IPS-18c (cell line): Measurements from ENCODE around the gene PSD2.

Source experiments
- H3K4me3 ChIP-seq: 2 replicates; pipeline ENCODE4 v1.7.0; 2013; ENCODE audit warnings: low read depth, mild to moderate bottlenecking, low read length, moderate library complexity; ENCODE audit not compliant: insufficient read depth
- H3K9me3 ChIP-seq: one replicate; pipeline ENCODE4 v1.6.1; 2013; ENCODE audit warnings: mild to moderate bottlenecking, low read length, moderate library complexity; ENCODE audit not compliant: control insufficient read depth, insufficient read depth

The PSD2 gene

DNA sequence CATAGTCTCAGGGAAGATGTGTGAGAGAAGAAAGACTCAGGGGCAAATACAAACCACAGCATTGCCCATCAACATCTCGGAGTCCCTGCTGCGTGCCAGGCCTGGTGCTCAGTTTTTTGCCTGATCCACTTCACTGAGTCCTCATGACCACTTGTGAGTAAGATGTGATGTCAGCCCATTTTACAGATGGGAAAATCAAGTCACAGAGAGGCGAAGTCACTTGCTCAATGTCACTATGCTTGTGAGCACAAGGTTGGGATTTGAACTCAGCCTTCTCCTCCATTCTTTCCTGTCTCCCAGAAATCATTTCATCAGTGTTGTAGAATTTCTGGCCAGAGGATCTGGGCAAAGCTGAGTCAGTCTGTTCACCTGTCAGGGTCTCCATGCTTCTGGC, 34.6 kb upstream of the PSD2 start:
- Histone ChIP-seq H3K4me3 (no peak overlapping the region), H3K9me3 (no peaks in the 10 kb centered on the region)

GRCh38 chr5:139761501-139761900, 34.1 kb upstream of the PSD2 start:
- H3K9me3 ChIP-seq: no peaks in the 10 kb centered on the region
- H3K4me3 ChIP-seq: no peak overlapping the region

DNA sequence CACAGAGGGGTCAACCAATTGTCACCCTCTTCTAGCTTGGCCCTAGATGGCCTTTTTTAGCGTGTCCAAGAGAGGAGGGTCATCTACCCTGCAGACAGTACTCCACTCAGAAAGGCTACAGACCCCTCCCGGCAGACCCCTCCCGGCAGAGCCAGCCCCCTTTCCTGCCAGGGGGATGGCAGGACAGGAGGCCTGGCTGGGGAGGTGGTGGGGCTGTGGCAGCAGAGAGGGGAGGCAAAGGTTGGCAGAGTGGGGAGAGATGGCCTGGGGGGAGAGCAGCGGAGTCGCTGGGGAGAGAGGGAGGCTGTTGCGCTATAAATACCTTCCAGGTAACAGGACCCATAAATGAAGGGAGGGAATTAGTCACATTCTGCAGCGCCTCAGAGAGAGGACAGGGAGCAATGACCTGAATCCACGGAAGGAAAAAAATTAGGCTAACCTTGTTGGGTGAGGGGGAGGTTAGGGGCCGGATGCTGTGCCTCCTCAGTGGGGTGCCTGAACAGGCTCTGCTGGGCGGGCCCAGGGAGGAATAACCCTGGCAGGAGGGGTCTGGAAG, 32.9 kb upstream of the PSD2 start:
- no peaks in the 10 kb centered on the region for H3K9me3 ChIP-seq
- no peak overlapping the region for H3K4me3 ChIP-seq

GRCh38 chr5:139763280-139763929, 32.2 kb upstream of the PSD2 start:
- no peak overlapping the region for H3K4me3 ChIP-seq
- H3K9me3 ChIP-seq: no peaks in the 10 kb centered on the region

DNA sequence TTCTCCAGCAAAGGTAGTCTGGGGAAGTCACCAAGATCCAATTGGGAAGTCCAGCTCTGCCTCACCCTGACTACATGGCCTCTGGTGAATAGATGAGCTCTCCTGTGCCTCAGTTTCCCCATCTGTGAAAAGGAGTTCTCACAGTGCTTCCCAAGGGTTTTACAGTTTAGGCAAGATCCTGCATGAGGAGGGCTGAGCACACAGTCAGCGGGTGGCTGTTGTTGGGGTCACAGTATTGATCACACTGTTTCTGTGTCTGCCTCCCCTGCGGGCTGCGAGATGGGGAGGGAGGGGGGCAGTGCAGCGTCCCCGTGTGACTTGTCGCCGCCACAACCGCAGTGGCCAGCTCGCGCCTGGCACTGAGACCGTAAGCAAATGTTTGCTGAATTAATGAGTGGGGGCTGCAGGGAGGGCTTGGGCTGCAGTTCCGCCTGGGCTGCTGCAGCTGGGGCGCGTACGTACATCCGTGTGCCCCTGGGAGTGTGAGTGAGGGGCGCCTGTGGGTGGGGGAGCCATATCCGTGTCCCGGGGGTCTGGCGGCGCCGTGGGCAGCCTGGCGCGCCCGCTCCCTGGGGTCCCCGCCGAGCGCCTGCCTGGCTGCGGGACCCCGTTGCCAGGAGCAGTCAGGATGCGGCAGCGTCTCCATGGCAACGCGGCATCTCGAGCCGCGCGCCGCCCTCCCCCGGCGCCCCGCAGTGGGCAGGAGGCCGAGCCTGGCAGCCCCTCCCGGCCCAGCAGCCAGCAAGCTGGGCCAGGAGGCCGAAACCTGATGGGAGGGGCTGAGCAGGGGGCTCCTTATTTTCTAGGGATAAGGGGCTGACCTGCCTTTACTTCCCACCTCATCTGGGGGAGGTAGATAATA, 31.4 kb upstream of the PSD2 start:
- Histone ChIP-seq H3K9me3 (no peaks in the 10 kb centered on the region), H3K4me3 (peak overlapping the region; percentile 34; the same call in 1 of the 2 replicates)

DNA sequence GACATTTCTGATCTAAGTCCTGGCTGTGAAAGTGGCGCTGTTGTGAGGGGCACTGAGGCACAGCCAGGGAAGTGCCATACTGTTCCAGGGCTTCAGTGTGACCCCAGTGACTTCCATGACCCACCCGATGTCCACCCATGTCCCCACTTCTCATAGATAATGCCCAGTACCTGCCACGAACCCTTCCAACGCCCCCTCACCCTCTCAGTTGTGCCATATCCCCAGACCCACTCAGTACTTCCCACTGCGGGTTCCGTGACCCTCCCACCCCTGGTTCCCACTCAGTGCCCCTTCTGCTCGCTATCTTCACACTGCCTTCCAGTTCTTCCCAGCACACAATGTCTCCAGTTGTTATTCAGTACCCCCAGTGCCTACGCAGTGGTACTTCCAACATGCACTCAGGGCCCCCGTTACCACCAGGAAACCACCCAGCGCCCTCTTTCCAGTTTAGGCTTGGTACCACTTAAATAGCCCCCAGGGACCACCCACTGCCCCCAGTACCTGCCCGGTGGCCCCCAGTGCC, 30.7 kb upstream of the PSD2 start:
- no peaks in the 10 kb centered on the region for H3K9me3 ChIP-seq
- H3K4me3 ChIP-seq: no peak overlapping the region

DNA sequence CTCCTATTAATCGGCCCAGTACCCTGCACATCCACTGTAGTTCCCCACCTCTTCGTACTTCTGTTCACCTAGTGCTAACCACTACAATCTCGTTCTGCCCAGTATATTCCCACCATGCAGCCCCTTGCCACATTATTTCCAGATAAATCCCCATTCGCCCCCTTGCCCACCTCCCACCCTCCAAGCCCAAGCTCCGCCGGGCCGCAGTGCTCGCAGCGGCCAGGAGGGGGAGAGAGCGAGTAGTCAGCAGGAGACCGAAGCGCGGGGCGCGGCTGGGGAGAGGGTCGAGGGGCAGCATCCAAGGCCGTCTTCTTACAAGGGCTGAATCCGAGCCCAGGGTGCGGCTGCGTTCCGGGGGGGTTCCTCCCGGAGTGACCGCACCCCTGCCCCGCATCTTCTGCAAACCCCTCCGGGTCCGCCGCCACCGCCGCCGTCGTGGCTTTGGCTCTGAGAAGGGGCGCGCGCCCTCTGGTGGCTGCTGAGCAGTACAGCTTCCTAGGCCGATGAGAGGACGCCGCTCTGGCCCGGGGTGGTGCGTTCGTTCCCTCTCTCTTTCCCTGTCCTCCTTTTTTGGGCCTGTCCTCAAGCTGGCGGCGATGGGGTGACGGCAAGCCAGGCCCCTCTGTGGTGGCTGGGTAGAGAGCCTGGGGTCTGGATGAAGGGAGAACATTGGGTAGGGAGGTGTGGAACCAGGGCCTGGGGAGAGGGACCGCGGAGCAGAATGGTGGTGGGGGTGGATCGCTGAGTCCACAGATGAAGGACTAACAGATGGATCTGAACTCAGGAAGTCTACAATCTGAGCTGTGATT, 30.0 kb upstream of the PSD2 start:
- H3K4me3 ChIP-seq: peak overlapping the region; percentile 78

GRCh38 chr5:139767960-139768359, 27.6 kb upstream of the PSD2 start:
- no peak overlapping the region for H3K4me3 ChIP-seq
- no peaks in the 10 kb centered on the region for H3K9me3 ChIP-seq

More for the DNA sequence above, 30.0 kb upstream of the PSD2 start:
- no peaks in the 10 kb centered on the region for H3K9me3 ChIP-seq

- no peak overlapping the region for H3K4me3 ChIP-seq
- H3K9me3 ChIP-seq: no peaks in the 10 kb centered on the region
These were observed 26.7 kb upstream of the PSD2 start for GRCh38 chr5:139768807-139769465.

- no peak overlapping the region for H3K4me3 ChIP-seq
These were observed 26.1 kb upstream of the PSD2 start for GRCh38 chr5:139769477-139769876.

GRCh38 chr5:139770722-139771121, 24.9 kb upstream of the PSD2 start:
- Histone ChIP-seq H3K4me3 (no peak overlapping the region), H3K9me3 (peaks cover 2% of the 10 kb centered on the region)

More at GRCh38 chr5:139769477-139769876, 26.1 kb upstream of the PSD2 start:
- H3K9me3 ChIP-seq: no peaks in the 10 kb centered on the region

- Histone ChIP-seq H3K4me3 (no peak overlapping the region), H3K9me3 (peaks cover 2% of the 10 kb centered on the region)
These were observed 23.4 kb upstream of the PSD2 start for GRCh38 chr5:139772089-139772791.

GRCh38 chr5:139772927-139773690, 22.5 kb upstream of the PSD2 start:
- H3K9me3 ChIP-seq: peaks cover 2% of the 10 kb centered on the region
- no peak overlapping the region for H3K4me3 ChIP-seq

DNA sequence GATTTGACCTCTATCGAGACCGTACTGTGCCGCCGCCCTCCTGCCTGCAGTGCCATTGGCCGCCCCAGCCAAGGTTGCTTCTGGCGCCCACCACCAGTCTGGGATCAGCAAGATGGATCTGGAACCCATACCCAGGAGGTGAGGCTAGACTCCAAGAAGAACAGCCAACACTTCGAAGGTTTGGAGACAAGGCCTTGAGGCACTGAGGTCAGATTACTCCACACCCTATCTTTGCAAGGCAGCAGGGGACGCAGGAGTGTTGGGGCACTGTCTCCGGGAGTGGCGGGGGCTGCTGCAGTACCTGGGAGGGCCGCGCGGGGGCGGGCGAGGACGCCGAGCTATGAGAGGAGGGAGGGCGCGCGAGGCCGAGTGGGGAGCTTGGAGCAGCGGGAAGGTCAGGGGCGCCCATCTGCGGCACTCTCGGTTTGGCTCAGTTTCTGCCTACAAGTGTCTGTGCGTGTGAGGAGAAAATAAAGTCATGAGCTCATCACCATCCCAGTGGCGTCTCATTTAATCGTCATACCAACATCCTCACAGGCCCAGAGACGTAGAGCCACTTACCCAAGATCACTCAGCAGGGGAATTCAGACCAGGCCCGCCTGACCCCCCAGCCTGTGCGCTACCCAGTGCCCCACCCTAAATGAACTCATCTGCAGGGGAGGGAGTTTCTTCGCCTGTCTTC, 20.5 kb upstream of the PSD2 start:
- Histone ChIP-seq H3K4me3 (no peak overlapping the region), H3K9me3 (peaks cover 2% of the 10 kb centered on the region)

- Histone ChIP-seq H3K9me3 (peaks cover 2% of the 10 kb centered on the region), H3K4me3 (no peak overlapping the region)
These were observed 19.7 kb upstream of the PSD2 start for GRCh38 chr5:139775872-139776271.
